Transverse colon (tissue), 4 donors: ENCODE data around the gene GGTLC1.

ENCODE experiments used
- EP300 ChIP-seq: sonication (generic); formaldehyde crosslinking; IDR thresholded peaks from one replicate; pipeline ENCODE4 v1.6.1; 2017; ENCODE audit warnings: antibody characterized with exemption, low read depth
- POLR2A ChIP-seq: fragments of 450-650 bp; IDR thresholded peaks from one replicate; pipeline ENCODE4 v1.6.1; 2016; ENCODE audit warnings: antibody characterized with exemption, mild to moderate bottlenecking, moderate library complexity
- POLR2AphosphoS5 ChIP-seq, 3 donors: sonication (generic); formaldehyde crosslinking; IDR thresholded peaks; one replicate each; pipeline ENCODE4 v1.6.1; 2016; ENCODE audit warnings: antibody characterized with exemption in 3 of 3
- TF ChIP-seq, protein P1 (sequence below), 5 experiments: fragments of 200-600 bp in 3 of 5; fragments of 450-650 bp in 2 of 5; sonication (generic) in 3 of 5; IDR thresholded peaks; 1 replicate in 2 of 5; 2 replicates in 3 of 5; pipeline ENCODE4 v1.5.1; 2016 to 2017; ENCODE audit warnings: antibody characterized with exemption in 5 of 5, inconsistent platforms in 3 of 5, mild to moderate bottlenecking in 2 of 5, moderate library complexity in 1 of 5

DNA sequence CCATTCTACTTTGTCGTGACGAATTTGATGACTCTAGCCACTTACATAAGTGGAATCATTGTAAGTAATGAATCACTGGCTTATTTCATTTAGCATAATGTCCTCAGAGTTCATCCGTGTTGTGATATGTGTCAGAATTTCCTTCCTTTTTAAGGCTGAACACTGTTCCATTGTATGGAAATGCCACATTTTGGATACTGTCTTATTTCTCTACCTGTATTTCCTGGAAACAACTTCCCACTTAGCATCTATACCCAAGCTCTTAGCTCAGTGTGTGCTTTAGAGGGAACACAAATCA, 28.8 kb upstream of the GGTLC1 start:
- TF ChIP-seq, protein P1, sequence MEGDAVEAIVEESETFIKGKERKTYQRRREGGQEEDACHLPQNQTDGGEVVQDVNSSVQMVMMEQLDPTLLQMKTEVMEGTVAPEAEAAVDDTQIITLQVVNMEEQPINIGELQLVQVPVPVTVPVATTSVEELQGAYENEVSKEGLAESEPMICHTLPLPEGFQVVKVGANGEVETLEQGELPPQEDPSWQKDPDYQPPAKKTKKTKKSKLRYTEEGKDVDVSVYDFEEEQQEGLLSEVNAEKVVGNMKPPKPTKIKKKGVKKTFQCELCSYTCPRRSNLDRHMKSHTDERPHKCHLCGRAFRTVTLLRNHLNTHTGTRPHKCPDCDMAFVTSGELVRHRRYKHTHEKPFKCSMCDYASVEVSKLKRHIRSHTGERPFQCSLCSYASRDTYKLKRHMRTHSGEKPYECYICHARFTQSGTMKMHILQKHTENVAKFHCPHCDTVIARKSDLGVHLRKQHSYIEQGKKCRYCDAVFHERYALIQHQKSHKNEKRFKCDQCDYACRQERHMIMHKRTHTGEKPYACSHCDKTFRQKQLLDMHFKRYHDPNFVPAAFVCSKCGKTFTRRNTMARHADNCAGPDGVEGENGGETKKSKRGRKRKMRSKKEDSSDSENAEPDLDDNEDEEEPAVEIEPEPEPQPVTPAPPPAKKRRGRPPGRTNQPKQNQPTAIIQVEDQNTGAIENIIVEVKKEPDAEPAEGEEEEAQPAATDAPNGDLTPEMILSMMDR (IDR thresholded peaks at IDR 0.05), result no peak
- TF ChIP-seq POLR2A (no peak), EP300 (no peak), POLR2AphosphoS5 (IDR thresholded peaks at IDR 0.05) (no peak)
